ENCODE data around the gene ACSL3. TPM values are rescaled to one million over a fixed set of nuclear protein-coding genes. Genes with fewer than 3 reads are reported as not detected.

The ACSL3 gene
- total RNA-seq, 4 donors from 2014 or later: 25.6 to 52.2 (median 47.2) TPM

DNA sequence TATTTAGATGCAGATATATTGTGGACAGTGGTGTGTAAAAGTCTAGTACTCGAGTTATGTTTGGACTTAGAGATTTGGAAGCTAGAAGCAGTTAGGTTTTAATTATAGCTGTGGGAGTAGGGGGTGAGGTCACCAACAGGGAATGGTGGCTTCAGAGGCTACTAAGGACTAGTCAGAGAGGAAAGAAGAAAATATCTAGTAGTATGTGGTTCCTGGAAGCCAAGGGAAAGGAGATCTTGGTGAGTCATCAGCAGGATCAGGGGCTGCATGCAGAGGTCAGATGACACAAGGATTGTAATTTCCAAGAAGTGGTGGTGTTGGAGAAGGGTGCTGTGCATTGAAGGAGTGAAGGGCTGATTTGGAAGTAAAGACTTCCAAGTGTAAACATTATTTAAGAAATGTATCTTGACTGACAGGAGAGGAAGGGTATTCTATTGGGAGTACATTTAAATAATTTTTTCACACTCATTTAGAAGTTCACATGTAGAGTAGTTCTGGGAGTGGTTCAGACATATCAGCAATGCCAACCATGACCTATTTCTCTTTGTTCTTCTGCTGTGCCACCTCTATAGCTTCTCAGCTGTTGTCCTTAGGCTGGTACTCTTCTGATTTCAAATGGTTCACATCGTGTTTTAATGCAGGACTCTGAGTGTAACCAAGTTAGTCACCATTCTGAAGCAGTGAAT lies 59.1 kb downstream of the ACSL3 start:
- no peaks in the 10 kb centered on the region for H3K27me3 ChIP-seq
- no peak for DNase-seq
- H3K36me3 ChIP-seq: peaks cover 0 to 69% (median 0%) of the 10 kb centered on the region in 3 donors
- TF ChIP-seq POLR2A (IDR thresholded peaks at IDR 0.05): no peak
- TF ChIP-seq, protein P1, sequence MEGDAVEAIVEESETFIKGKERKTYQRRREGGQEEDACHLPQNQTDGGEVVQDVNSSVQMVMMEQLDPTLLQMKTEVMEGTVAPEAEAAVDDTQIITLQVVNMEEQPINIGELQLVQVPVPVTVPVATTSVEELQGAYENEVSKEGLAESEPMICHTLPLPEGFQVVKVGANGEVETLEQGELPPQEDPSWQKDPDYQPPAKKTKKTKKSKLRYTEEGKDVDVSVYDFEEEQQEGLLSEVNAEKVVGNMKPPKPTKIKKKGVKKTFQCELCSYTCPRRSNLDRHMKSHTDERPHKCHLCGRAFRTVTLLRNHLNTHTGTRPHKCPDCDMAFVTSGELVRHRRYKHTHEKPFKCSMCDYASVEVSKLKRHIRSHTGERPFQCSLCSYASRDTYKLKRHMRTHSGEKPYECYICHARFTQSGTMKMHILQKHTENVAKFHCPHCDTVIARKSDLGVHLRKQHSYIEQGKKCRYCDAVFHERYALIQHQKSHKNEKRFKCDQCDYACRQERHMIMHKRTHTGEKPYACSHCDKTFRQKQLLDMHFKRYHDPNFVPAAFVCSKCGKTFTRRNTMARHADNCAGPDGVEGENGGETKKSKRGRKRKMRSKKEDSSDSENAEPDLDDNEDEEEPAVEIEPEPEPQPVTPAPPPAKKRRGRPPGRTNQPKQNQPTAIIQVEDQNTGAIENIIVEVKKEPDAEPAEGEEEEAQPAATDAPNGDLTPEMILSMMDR (IDR thresholded peaks at IDR 0.05): no peak
- peaks cover 0 to 5% (median 0%) of the 10 kb centered on the region in 4 donors for H3K4me1 ChIP-seq
- H3K9me3 ChIP-seq: no peaks in the 10 kb centered on the region
- H3K27ac ChIP-seq: no peak overlapping the region
- no peak overlapping the region for H3K4me3 ChIP-seq

GRCh38 chr2:222920657-222921186 lies 59.9 kb downstream of the ACSL3 start:
- peaks cover 0 to 1% (median 0%) of the 10 kb centered on the region in 4 donors for H3K4me1 ChIP-seq
- H3K27me3 ChIP-seq: no peaks in the 10 kb centered on the region
- H3K36me3 ChIP-seq: peaks cover 0 to 76% (median 0%) of the 10 kb centered on the region in 3 donors
- TF ChIP-seq POLR2A (IDR thresholded peaks at IDR 0.05): no peak
- TF ChIP-seq, protein P1 (IDR thresholded peaks at IDR 0.05): no peak
- DNase-seq: no peak
- H3K27ac ChIP-seq: no peak overlapping the region
- H3K4me3 ChIP-seq: no peak overlapping the region
- no peaks in the 10 kb centered on the region for H3K9me3 ChIP-seq

DNA sequence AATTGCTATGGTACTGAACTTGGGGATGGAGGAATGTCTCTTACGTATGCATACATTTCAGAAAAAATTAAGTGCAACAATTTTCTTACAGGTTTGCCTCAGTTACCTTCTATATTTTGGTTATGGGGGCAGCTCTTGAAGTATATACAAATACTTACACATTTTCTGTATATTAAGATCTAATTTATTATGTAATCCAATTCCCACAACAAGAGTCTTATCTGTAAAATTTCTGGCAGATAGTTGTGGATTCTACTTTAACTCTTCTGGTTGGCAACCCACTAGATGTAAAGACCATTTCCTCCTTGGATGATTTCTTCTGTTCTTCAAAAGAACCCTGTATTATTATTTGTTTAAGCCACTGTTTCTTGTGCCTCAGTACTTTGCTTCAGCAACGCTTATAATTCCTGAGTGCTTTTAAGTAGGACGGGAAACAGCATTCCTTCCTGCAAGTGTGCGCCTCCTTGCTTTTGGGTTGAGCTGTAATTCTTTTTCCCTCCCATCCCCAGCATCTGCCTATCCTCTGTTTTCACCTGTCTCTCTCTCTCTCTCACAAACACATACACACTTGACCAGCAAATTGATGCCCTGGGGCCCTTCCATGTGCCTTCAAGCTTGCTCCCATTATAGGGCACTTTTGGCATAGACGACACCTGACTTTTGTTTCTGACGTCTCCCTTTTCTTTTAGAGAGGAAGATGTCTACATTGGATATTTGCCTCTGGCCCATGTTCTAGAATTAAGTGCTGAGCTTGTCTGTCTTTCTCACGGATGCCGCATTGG lies 61.4 kb downstream of the ACSL3 start:
- peaks cover 0 to 67% (median 0%) of the 10 kb centered on the region in 3 donors for H3K36me3 ChIP-seq
- no peak overlapping the region for H3K4me3 ChIP-seq
- H3K9me3 ChIP-seq: no peaks in the 10 kb centered on the region
- TF ChIP-seq POLR2A (IDR thresholded peaks at IDR 0.05): no peak
- TF ChIP-seq, protein P1 (IDR thresholded peaks at IDR 0.05): no peak
- no peaks in the 10 kb centered on the region for H3K4me1 ChIP-seq
- no peaks in the 10 kb centered on the region for H3K27me3 ChIP-seq
- no peak overlapping the region for H3K27ac ChIP-seq
- DNase-seq: no peak

DNA sequence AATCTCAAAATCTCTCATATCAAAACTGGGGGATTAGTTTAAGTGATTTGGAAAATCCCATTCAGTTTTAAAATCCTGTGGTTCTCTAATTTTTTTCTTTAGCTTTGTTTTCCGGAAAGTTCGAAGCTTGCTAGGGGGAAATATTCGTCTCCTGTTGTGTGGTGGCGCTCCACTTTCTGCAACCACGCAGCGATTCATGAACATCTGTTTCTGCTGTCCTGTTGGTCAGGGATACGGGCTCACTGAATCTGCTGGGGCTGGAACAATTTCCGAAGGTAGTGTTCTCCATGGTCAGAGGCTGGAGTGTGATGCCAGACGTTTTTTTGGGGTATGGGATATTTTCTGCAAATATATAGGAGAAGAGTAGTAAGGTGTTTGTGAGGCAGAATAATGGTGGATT lies 66.1 kb downstream of the ACSL3 start:
- H3K4me3 ChIP-seq: no peak overlapping the region
- no peaks in the 10 kb centered on the region for H3K27me3 ChIP-seq
- no peaks in the 10 kb centered on the region for H3K9me3 ChIP-seq
- no peaks in the 10 kb centered on the region for H3K4me1 ChIP-seq
- no peak for DNase-seq
- peaks cover 0 to 47% (median 0%) of the 10 kb centered on the region in 3 donors for H3K36me3 ChIP-seq
- no peak for TF ChIP-seq POLR2A (IDR thresholded peaks at IDR 0.05)
- TF ChIP-seq, protein P1 (IDR thresholded peaks at IDR 0.05): no peak
- no peak overlapping the region for H3K27ac ChIP-seq

DNA sequence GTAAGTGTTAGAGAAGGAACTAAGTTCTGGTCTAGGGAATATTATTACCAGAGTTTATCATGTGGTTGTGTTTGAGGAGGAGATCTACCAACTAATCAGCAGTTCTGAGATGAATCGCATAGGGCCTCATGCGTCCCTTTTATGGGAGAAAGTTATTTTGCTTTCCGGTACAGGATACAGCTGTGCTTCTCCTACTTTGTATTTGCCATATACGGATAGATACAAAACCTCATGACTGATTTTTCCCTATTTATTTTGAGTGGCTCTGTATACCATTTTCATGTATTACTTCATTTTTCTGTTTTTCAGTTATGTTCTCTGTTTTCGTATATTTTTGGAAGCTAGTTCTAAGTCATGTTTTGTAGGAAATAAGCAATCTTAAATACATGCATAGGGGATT lies 66.8 kb downstream of the ACSL3 start:
- Histone ChIP-seq H3K36me3 (peaks cover 0 to 44% (median 0%) of the 10 kb centered on the region in 3 donors), H3K27me3 (no peaks in the 10 kb centered on the region), H3K27ac (no peak overlapping the region), H3K9me3 (no peaks in the 10 kb centered on the region), H3K4me1 (no peaks in the 10 kb centered on the region), H3K4me3 (no peak overlapping the region)
- TF ChIP-seq, protein P1 (IDR thresholded peaks at IDR 0.05): no peak
- no peak for TF ChIP-seq POLR2A (IDR thresholded peaks at IDR 0.05)
- no peak for DNase-seq

Data from Peyer's patch (tissue), 4 donors.